CD4-positive, alpha-beta T cell treated with Interferon gamma for 1 hour (primary cell): ENCODE data around the gene ACOT7.

Source experiments
- DNase-seq: peaks from one replicate; pipeline ENCODE4 v3.0.0-alpha.2; 2020

ACOT7 gene

GRCh38 chr1:6245869-6246496 is 147.6 kb downstream of the ACOT7 start:
- DNase-seq, result no peak

GRCh38 chr1:6245086-6245868 is 148.3 kb downstream of the ACOT7 start:
- peak; percentile 71 for DNase-seq

- DNase-seq, result no peak
Observed at GRCh38 chr1:6244401-6245049, 149.0 kb downstream of the ACOT7 start.

- DNase-seq, result no peak
Observed at GRCh38 chr1:6243993-6244392, 149.6 kb downstream of the ACOT7 start, which contains the start of gene HES3. Gene HES3, plus strand, starts transcription at chr1:6244179. Its CDS starts 187 bp downstream, at chr1:6244366.

- no peak for DNase-seq
Observed at GRCh38 chr1:6243053-6243834, 150.3 kb downstream of the ACOT7 start.

GRCh38 chr1:6241887-6242740 is 151.5 kb downstream of the ACOT7 start:
- DNase-seq, result no peak

- DNase-seq, result no peak
Observed at GRCh38 chr1:6241107-6241886, 152.3 kb downstream of the ACOT7 start.

- no peak for DNase-seq
Observed at GRCh38 chr1:6239950-6240768, 153.4 kb downstream of the ACOT7 start.

- DNase-seq, result no peak
Observed at GRCh38 chr1:6239213-6239752, 154.3 kb downstream of the ACOT7 start.

- no peak for DNase-seq
Observed at GRCh38 chr1:6237093-6237492, 156.5 kb downstream of the ACOT7 start.

GRCh38 chr1:6235296-6235677 is 158.3 kb downstream of the ACOT7 start:
- no peak for DNase-seq

GRCh38 chr1:6234502-6235295 is 158.9 kb downstream of the ACOT7 start:
- DNase-seq, result no peak

GRCh38 chr1:6233376-6233775 is 160.2 kb downstream of the ACOT7 start:
- no peak for DNase-seq

GRCh38 chr1:6225651-6226050 is 167.9 kb downstream of the ACOT7 start:
- no peak for DNase-seq

GRCh38 chr1:6224718-6225117 is 168.8 kb downstream of the ACOT7 start:
- DNase-seq, result no peak

- no peak for DNase-seq
Observed at GRCh38 chr1:6223617-6224016, 169.9 kb downstream of the ACOT7 start.

- DNase-seq, result no peak
Observed at GRCh38 chr1:6222636-6223035, 170.9 kb downstream of the ACOT7 start.

- DNase-seq, result no peak
Observed at GRCh38 chr1:6221210-6221784, 172.3 kb downstream of the ACOT7 start.

GRCh38 chr1:6220236-6220635 is 173.3 kb downstream of the ACOT7 start:
- no peak for DNase-seq
